Loucy (cell line): Measurements from ENCODE around the gene CRYBG3.

Source experiments
- CTCF ChIP-seq: fragments of 200-600 bp; sonication (generic); conservative IDR thresholded peaks from 2 replicates; pipeline ENCODE4 v1.5.1; 2014; ENCODE audit warnings: mild to moderate bottlenecking, antibody characterized with exemption, low read length
- EZH2phosphoT487 ChIP-seq: fragments of 200-600 bp; IDR thresholded peaks from 2 replicates; pipeline ENCODE4 v1.6.1; 2018; ENCODE audit warnings: antibody characterized with exemption, mild to moderate bottlenecking, moderate library complexity, borderline replicate concordance

- TF ChIP-seq CTCF = no peak
- no peak for TF ChIP-seq EZH2phosphoT487
These were observed 110.6 kb downstream of the CRYBG3 start for GRCh38 chr3:97932387-97932801.
